ENCODE data around the gene MFRP. TPM values are rescaled to one million over a fixed set of nuclear protein-coding genes. Genes with fewer than 3 reads are reported as not detected.
A peak's percentile ranks its signal among the peaks of the same experiment; 100 is the strongest.

The MFRP gene
- total RNA-seq, 1 experiment from 2014 or later, result not detected

DNA sequence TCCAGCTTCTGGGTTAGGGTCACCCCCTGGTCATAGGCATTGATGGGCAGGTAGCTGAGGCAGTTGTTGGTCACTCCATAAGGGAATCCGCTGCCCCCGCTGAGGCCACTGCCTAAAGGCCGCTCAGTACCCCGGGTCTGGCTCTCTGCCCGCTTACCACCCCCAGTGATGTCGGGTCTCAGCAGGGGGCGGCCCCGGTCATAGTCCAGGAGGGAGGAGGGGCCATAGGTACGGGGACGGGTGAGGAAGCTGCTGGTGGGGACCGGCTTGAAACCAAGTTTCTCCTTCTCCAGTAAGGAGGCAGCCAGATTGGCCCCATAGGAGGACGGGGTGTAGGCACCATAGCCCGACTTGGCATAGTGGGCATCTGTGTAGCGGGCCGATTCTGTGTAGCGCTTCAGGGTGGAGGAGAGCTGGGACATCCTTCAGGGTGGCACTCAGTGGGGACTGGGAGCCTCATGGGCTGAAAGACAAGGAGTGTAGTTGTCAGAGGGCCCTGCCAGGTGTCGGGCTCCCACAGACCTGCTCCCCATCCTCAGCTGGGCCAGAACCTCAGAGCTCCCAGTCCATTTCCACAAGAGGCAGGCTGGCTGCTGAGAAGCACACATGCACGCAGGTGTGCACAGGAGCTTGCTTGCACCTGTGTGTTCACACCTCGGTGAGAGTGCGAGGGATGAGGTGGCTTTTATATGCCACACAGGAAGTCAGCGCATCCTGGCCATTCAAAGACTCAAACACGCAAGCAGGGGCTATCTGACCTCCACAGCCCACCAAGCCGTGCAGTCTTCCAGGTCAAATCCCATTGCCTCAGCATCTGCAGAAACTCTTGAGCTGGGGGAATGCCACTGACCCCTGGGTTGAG, 26.8 kb upstream of the MFRP start:
- TF ChIP-seq, protein P1, sequence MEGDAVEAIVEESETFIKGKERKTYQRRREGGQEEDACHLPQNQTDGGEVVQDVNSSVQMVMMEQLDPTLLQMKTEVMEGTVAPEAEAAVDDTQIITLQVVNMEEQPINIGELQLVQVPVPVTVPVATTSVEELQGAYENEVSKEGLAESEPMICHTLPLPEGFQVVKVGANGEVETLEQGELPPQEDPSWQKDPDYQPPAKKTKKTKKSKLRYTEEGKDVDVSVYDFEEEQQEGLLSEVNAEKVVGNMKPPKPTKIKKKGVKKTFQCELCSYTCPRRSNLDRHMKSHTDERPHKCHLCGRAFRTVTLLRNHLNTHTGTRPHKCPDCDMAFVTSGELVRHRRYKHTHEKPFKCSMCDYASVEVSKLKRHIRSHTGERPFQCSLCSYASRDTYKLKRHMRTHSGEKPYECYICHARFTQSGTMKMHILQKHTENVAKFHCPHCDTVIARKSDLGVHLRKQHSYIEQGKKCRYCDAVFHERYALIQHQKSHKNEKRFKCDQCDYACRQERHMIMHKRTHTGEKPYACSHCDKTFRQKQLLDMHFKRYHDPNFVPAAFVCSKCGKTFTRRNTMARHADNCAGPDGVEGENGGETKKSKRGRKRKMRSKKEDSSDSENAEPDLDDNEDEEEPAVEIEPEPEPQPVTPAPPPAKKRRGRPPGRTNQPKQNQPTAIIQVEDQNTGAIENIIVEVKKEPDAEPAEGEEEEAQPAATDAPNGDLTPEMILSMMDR (IDR thresholded peaks at IDR 0.05; ENCODE audit: unreplicated experiment), result no peak
- Mint-ChIP-seq H3K27ac (ENCODE audit: low read depth, unreplicated experiment) (no peak overlapping the region), H3K27me3 (ENCODE audit: insufficient read depth, unreplicated experiment) (no peaks in the 10 kb centered on the region), H3K4me3 (ENCODE audit: unreplicated experiment) (no peak overlapping the region), H3K36me3 (ENCODE audit: insufficient read depth, unreplicated experiment) (peaks cover 4% of the 10 kb centered on the region), H3K4me1 (ENCODE audit: insufficient read depth, unreplicated experiment) (peaks cover 55% of the 10 kb centered on the region), H3K9me3 (ENCODE audit: unreplicated experiment) (no peaks in the 10 kb centered on the region)
- DNase-seq (ENCODE audit: unreplicated experiment), result no peak
- intact Hi-C loops (cut with micrococcal nuclease), result no loop called here
- BruUV-seq (replicated peaks), result no TSS peak
- ChIA-PET POLR2A (interaction anchor here (1.0 to 10.6 kb wide), 6 partner anchors 11 to 252 kb away, joined by 3 to 85 read pairs (median 3); partner anchors contain the start of gene HINFP), CTCF (interaction anchor here (0.5 to 19.9 kb wide), 35 partner anchors 9 to 750 kb away, joined by 3 to 415 read pairs (median 4); partner anchors contain the start of genes C1QTNF5, CBL, HMBS and USP2)

DNA sequence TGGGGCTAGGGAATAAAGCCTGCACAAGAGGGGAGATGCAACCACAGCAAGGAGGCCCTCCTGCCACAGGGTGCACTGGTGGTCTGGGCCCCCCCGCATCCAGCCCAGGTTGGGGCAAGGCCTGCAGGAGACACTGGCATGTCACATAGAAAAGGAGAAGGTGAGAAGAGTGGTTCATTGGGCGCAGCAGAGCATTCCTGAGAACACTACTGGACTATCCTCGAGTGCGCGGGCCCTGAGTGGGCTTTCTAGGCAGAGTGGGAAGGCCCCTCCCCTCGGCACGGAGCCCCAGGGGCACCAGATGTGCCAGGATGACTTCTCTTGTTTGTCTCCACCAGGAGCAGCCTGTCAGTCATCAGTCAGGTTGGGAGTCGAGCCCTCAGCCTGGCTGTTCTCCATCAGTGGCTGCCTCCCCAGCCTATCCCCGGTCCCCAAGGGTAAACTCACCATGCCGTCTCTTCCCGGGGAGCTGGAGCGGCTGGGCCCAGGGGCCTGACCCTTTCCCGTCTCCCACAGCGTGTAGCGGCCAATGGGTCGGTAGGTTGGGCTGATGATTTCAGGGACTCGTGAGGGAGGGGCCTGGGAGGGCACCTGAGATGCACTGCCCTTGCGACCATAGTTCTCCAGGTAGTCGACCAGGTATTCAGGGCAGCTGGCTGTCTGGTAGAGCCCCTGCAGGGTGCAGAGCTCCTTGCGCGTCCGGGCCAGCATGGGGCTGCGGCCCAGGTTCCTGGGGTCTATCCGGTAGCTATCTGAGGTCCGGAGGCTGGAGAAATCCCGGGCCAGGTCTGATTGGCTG, 26.0 kb upstream of the MFRP start:
- CTCF ChIA-PET, result interaction anchor here (0.6 to 19.9 kb wide), 19 partner anchors 8 to 288 kb away, joined by 3 to 415 read pairs (median 6); partner anchors contain the start of genes C1QTNF5, CBL, HMBS and USP2
- H3K27ac Mint-ChIP-seq (ENCODE audit: low read depth, unreplicated experiment), result no peak overlapping the region
- H3K4me3 Mint-ChIP-seq (ENCODE audit: unreplicated experiment), result no peak overlapping the region
- intact Hi-C loops (cut with micrococcal nuclease), result no loop called here
- POLR2A ChIA-PET, result interaction anchor here (0.5 to 10.6 kb wide), 5 partner anchors 11 to 59 kb away, joined by 3 to 85 read pairs (median 3); no protein-coding TSS in a partner anchor
- H3K9me3 Mint-ChIP-seq (ENCODE audit: unreplicated experiment), result no peaks in the 10 kb centered on the region
- H3K27me3 Mint-ChIP-seq (ENCODE audit: insufficient read depth, unreplicated experiment), result no peaks in the 10 kb centered on the region
- BruUV-seq (replicated peaks), result no TSS peak
- no peak for DNase-seq (ENCODE audit: unreplicated experiment)
- TF ChIP-seq, protein P1 (IDR thresholded peaks at IDR 0.05; ENCODE audit: unreplicated experiment), result no peak
- peaks cover 62% of the 10 kb centered on the region for H3K4me1 Mint-ChIP-seq (ENCODE audit: insufficient read depth, unreplicated experiment)
- H3K36me3 Mint-ChIP-seq (ENCODE audit: insufficient read depth, unreplicated experiment), result peaks cover 4% of the 10 kb centered on the region

DNA sequence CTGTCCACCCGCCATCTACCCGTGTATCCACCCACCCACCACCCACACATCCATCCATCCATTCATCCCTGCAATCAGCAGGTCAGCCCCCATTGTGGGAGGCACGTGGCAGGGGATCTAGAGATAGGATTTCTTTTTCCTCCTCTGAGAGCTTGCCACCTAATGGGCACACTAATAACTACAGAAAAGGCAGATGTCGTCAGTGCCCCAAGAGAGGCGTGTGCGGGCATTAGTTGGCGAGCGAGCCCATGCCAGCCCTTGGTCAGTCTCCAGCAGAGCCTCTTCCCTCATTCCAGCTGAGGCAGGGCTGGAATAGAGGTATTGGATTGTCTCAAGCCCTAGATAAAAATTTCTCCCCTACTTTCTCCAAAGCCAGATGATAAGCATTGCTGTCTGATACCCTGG, 25.3 kb upstream of the MFRP start:
- intact Hi-C loops (cut with micrococcal nuclease), result loop anchor here (1.0 kb wide), 1 partner anchor 10 kb away; no protein-coding TSS in a partner anchor
- DNase-seq (ENCODE audit: unreplicated experiment), result peak; percentile 79

More for the DNA sequence above, 25.3 kb upstream of the MFRP start:
- H3K4me3 Mint-ChIP-seq (ENCODE audit: unreplicated experiment), result no peak overlapping the region
- peaks cover 4% of the 10 kb centered on the region for H3K36me3 Mint-ChIP-seq (ENCODE audit: insufficient read depth, unreplicated experiment)
- no peaks in the 10 kb centered on the region for H3K27me3 Mint-ChIP-seq (ENCODE audit: insufficient read depth, unreplicated experiment)
- POLR2A ChIA-PET, result interaction anchor here (0.5 to 10.6 kb wide), 3 partner anchors 10 to 28 kb away, joined by 3 to 85 read pairs (median 39); no protein-coding TSS in a partner anchor
- no peaks in the 10 kb centered on the region for H3K9me3 Mint-ChIP-seq (ENCODE audit: unreplicated experiment)
- no TSS peak for BruUV-seq (replicated peaks)
- no peak overlapping the region for H3K27ac Mint-ChIP-seq (ENCODE audit: low read depth, unreplicated experiment)
- CTCF ChIA-PET, result interaction anchor here (0.6 to 19.9 kb wide), 12 partner anchors 11 to 176 kb away, joined by 3 to 415 read pairs (median 6); partner anchors contain the start of genes C1QTNF5 and USP2
- peaks cover 64% of the 10 kb centered on the region for H3K4me1 Mint-ChIP-seq (ENCODE audit: insufficient read depth, unreplicated experiment)
- TF ChIP-seq, protein P1 (IDR thresholded peaks at IDR 0.05; ENCODE audit: unreplicated experiment), result peak; percentile 47
